Measurements from ENCODE around the gene MEN1. TPM values are rescaled to one million over a fixed set of nuclear protein-coding genes. Genes with fewer than 3 reads are reported as not detected.

Gene MEN1
- total RNA-seq, 4 donors from 2014 or later = 3.8 to 26.2 (median 14.9) TPM

GRCh38 chr11:64784813-64785581 lies 25.4 kb downstream of the MEN1 start:
- no peaks in the 10 kb centered on the region for H3K4me1 ChIP-seq
- DNase-seq = no peak
- intact Hi-C loops (cut with DNase I; ENCODE audit: low total_unique reads) = no loop called here
- H3K27me3 ChIP-seq = no peaks in the 10 kb centered on the region
- H3K36me3 ChIP-seq = no peaks in the 10 kb centered on the region
- H3K27ac ChIP-seq = no peak overlapping the region
- no peaks in the 10 kb centered on the region for H3K9me3 ChIP-seq
- H3K4me3 ChIP-seq = no peak overlapping the region
- TF ChIP-seq POLR2A (IDR thresholded peaks at IDR 0.05) = no peak
- no peak for TF ChIP-seq CTCF (IDR thresholded peaks at IDR 0.05)

- no peaks in the 10 kb centered on the region for H3K9me3 ChIP-seq
- peak within 1 kb of the TSS; percentile 99 for H3K27ac ChIP-seq
- peak within 1 kb of the TSS; percentile 88 to 89 for H3K4me3 ChIP-seq
- DNase-seq = peak; percentile 99 to 100
- no peaks in the 10 kb centered on the region for H3K36me3 ChIP-seq
- TF ChIP-seq CTCF (IDR thresholded peaks at IDR 0.05) = peak; percentile 12 to 38 (median 29)
- peak; percentile 97 to 99 for TF ChIP-seq POLR2A (IDR thresholded peaks at IDR 0.05)
- H3K27me3 ChIP-seq = no peaks in the 10 kb centered on the region
- intact Hi-C loops (cut with DNase I; ENCODE audit: low total_unique reads) = no loop called here
- H3K4me1 ChIP-seq = peaks cover 7 to 14% of the 10 kb centered on the region in 2 donors
Measured at GRCh38 chr11:64778473-64779298, 31.7 kb downstream of the MEN1 start, which contains the start of gene SF1. SF1 (minus strand) TSS chr11:64778542; CDS start chr11:64778392, 150 bp downstream.

- Histone ChIP-seq H3K27ac (peak overlapping the region; percentile 99), H3K4me1 (peaks cover 7 to 14% of the 10 kb centered on the region in 2 donors), H3K27me3 (no peaks in the 10 kb centered on the region), H3K36me3 (no peaks in the 10 kb centered on the region), H3K9me3 (no peaks in the 10 kb centered on the region), H3K4me3 (peak overlapping the region; percentile 88 to 89)
- intact Hi-C loops (cut with DNase I; ENCODE audit: low total_unique reads) = no loop called here
- TF ChIP-seq CTCF (IDR thresholded peaks at IDR 0.05) (no peak), POLR2A (IDR thresholded peaks at IDR 0.05) (no peak)
- DNase-seq = no peak
Measured at GRCh38 chr11:64778223-64778472, 32.2 kb downstream of the MEN1 start.

GRCh38 chr11:64777449-64778222 lies 32.7 kb downstream of the MEN1 start:
- DNase-seq = peak; percentile 77 to 80
- H3K9me3 ChIP-seq = no peaks in the 10 kb centered on the region
- peak overlapping the region; percentile 88 to 89 for H3K4me3 ChIP-seq
- intact Hi-C loops (cut with DNase I; ENCODE audit: low total_unique reads) = no loop called here
- TF ChIP-seq POLR2A (IDR thresholded peaks at IDR 0.05) (peak in 1 of 2 donors; percentile 5), CTCF (IDR thresholded peaks at IDR 0.05) (no peak)
- H3K4me1 ChIP-seq = peaks cover 7 to 14% of the 10 kb centered on the region in 2 donors
- no peaks in the 10 kb centered on the region for H3K27me3 ChIP-seq
- H3K27ac ChIP-seq = peak overlapping the region; percentile 99
- no peaks in the 10 kb centered on the region for H3K36me3 ChIP-seq
